ENCODE data around the gene ARHGAP22. TPM values are rescaled to one million over a fixed set of nuclear protein-coding genes. Genes with fewer than 3 reads are reported as not detected.

The ARHGAP22 gene
- total and polyA plus RNA-seq, 2 experiments from 2014 or later: 4.8 to 10.7 TPM

GRCh38 chr10:48414160-48414559, 190.7 kb downstream of the ARHGAP22 start:
- Histone ChIP-seq H3K9me2 (ENCODE audit: insufficient read depth) (no peaks in the 10 kb centered on the region), H3K27me3 (ENCODE audit: insufficient read depth) (no peaks in the 10 kb centered on the region), H3F3A (replicated peaks; ENCODE audit: low read depth) (no peaks in the 10 kb centered on the region), H3K4me3 (no peak overlapping the region), H2AFZ (no peak overlapping the region), H3K79me2 (replicated peaks; ENCODE audit: insufficient read depth) (no peaks in the 10 kb centered on the region), H3K27ac (ENCODE audit: low read depth) (no peak overlapping the region), H4K20me1 (replicated peaks; ENCODE audit: insufficient read depth) (0 out of 2 replicates have a peak, but pooled peaks cover 4% of the 10 kb centered on the region), H3K36me3 (ENCODE audit: insufficient read depth) (no peaks in the 10 kb centered on the region), H3K4me1 (ENCODE audit: insufficient read depth) (no peaks in the 10 kb centered on the region), H3K4me2 (no peak overlapping the region)
- DNase-seq (ENCODE audit: low spot score): no peak
- no peak overlapping the region for H3K4me3 Mint-ChIP-seq
- peaks cover 32% of the 10 kb centered on the region for H3K36me3 Mint-ChIP-seq (ENCODE audit: low read depth)
- H3K27me3 Mint-ChIP-seq (ENCODE audit: insufficient read depth, low read depth, poor library complexity): no peaks in the 10 kb centered on the region
- peaks cover 2% of the 10 kb centered on the region; the same call in 1 of the 3 replicates for H3K4me1 Mint-ChIP-seq
- H3K27ac Mint-ChIP-seq: no peak overlapping the region
- peaks cover 3% of the 10 kb centered on the region; the same call in 1 of the 3 replicates for H3K9me3 Mint-ChIP-seq
- TF ChIP-seq ZNF114 (CRISPR knock-in tag; IDR thresholded peaks at IDR 0.05) (no peak), NANOG (IDR thresholded peaks at IDR 0.05; ENCODE audit: borderline replicate concordance) (no peak), CREB1 (CRISPR knock-in tag; IDR thresholded peaks at IDR 0.05; ENCODE audit: low read depth) (no peak), ETS1 (IDR thresholded peaks at IDR 0.05) (no peak), ZNF331 (CRISPR knock-in tag; IDR thresholded peaks at IDR 0.05; ENCODE audit: low read depth) (no peak)
- ATAC-seq: no peak

- Histone ChIP-seq H3K79me2 (replicated peaks; ENCODE audit: insufficient read depth) (no peaks in the 10 kb centered on the region), H3K9me2 (ENCODE audit: insufficient read depth) (no peaks in the 10 kb centered on the region), H4K20me1 (replicated peaks; ENCODE audit: insufficient read depth) (0 out of 2 replicates have a peak, but pooled peaks cover 3% of the 10 kb centered on the region), H3K4me2 (no peak overlapping the region), H3K4me1 (ENCODE audit: insufficient read depth) (no peaks in the 10 kb centered on the region), H3K4me3 (no peak overlapping the region), H3K27me3 (ENCODE audit: insufficient read depth) (no peaks in the 10 kb centered on the region), H3K27ac (ENCODE audit: low read depth) (no peak overlapping the region), H3K36me3 (ENCODE audit: insufficient read depth) (no peaks in the 10 kb centered on the region), H3F3A (replicated peaks; ENCODE audit: low read depth) (no peaks in the 10 kb centered on the region), H2AFZ (no peak overlapping the region)
- Mint-ChIP-seq H3K4me1 (peaks cover 2% of the 10 kb centered on the region; the same call in 1 of the 3 replicates), H3K9me3 (peaks cover 3% of the 10 kb centered on the region; the same call in 1 of the 3 replicates), H3K36me3 (ENCODE audit: low read depth) (peaks cover 32% of the 10 kb centered on the region), H3K4me3 (no peak overlapping the region), H3K27ac (no peak overlapping the region), H3K27me3 (ENCODE audit: insufficient read depth, low read depth, poor library complexity) (no peaks in the 10 kb centered on the region)
- no peak for ATAC-seq
- DNase-seq (ENCODE audit: low spot score): no peak
- TF ChIP-seq REST (IDR thresholded peaks at IDR 0.05; ENCODE audit: unreplicated experiment) (no peak), ETS1 (IDR thresholded peaks at IDR 0.05) (no peak), STAT1 (IDR thresholded peaks at IDR 0.05; ENCODE audit: unreplicated experiment) (no peak), EZH2phosphoT487 (IDR thresholded peaks at IDR 0.05; ENCODE audit: unreplicated experiment) (no peak), POLR2AphosphoS5 (IDR thresholded peaks at IDR 0.05; ENCODE audit: low read depth) (no peak), ZNF114 (CRISPR knock-in tag; IDR thresholded peaks at IDR 0.05) (no peak), NANOG (IDR thresholded peaks at IDR 0.05; ENCODE audit: borderline replicate concordance) (no peak), EZH2 (IDR thresholded peaks at IDR 0.05; ENCODE audit: low read depth, unreplicated experiment) (no peak), CREB1 (CRISPR knock-in tag; IDR thresholded peaks at IDR 0.05; ENCODE audit: low read depth) (no peak), JUNB (IDR thresholded peaks at IDR 0.05; ENCODE audit: unreplicated experiment) (no peak)
Measured at GRCh38 chr10:48412933-48413332, 191.9 kb downstream of the ARHGAP22 start.

All from GM23338 (cell line).